HPDE6-E6E7 (cell line): Measurements from ENCODE around the gene RBMS3.

Source experiments
- DNase-seq: peaks from one replicate; pipeline ENCODE4 v3.0.0; 2011; ENCODE audit warnings: missing footprints; ENCODE audit errors: extremely low spot score

RBMS3 gene

DNA sequence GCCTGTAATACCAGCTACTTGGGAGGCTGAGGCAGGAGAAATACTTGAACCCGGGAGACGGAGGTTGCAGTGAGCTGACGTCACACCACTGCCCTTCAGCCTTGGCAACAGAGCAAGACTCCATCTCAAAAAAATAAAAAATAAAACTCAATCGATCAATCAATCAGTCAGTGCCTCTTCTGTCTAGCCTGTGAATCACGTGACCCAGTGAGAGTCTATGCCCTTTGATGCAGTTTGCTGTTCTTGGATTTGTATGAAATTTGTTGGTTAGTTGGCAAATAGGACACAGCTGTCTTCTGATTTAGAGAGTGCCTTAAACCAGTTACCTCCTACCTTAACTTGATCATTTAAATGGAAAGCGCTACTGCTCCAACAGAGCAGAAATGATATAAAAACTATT lies 3.6 kb upstream of the RBMS3 start:
- DNase-seq = no peak

DNA sequence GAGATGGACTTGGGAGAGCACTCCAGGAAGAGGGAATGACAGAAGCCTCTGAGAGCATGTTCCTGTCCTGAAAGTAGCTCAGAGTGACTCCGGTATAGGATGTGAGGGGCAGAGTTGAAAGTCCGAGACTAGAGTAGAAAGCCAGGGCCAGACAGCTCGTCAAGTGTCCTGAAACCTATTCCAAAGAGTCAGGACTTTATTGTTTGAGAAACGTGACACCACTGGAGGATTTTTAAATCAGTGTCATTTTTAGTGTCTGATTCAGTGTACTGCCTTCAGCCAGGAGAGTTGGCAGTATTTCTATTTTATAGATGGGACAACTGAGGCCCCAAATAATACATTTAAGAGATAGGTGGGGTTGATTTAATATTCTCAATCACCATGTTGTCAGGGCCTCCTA lies 1.6 kb upstream of the RBMS3 start:
- no peak for DNase-seq

DNA sequence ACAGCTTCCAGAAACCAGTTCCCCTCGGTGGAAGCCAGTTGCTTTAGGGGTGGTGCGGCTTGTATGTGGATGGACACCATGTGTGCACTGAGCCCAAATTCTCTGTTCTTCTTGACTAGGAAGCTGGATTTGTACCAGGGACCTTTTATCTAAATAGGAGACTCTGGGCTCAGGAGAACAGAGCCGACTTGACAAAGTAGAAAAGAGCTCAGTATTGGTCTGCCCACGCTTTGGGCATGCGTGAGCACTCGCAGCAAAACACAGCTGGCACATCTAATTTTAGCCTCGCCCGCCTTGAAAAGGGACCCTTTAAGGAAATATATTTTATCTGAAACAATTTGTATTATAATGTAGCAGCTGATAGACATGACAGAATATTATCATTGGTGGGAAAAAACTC lies 1.1 kb upstream of the RBMS3 start:
- DNase-seq = no peak

DNA sequence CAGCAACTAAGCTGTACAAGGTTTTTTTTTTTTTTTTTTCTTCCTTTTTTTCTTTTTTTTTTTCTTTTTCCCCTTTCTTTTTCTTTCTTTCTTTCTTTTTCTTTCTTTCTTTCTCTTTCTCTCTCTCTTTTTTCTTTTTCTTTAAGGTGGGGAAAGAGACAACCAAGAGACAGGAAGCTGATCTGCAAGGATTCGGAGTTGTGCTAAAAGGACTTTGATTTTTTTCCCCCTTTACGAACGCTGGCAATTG lies 148 bp downstream of the RBMS3 start:
- DNase-seq = no peak

DNA sequence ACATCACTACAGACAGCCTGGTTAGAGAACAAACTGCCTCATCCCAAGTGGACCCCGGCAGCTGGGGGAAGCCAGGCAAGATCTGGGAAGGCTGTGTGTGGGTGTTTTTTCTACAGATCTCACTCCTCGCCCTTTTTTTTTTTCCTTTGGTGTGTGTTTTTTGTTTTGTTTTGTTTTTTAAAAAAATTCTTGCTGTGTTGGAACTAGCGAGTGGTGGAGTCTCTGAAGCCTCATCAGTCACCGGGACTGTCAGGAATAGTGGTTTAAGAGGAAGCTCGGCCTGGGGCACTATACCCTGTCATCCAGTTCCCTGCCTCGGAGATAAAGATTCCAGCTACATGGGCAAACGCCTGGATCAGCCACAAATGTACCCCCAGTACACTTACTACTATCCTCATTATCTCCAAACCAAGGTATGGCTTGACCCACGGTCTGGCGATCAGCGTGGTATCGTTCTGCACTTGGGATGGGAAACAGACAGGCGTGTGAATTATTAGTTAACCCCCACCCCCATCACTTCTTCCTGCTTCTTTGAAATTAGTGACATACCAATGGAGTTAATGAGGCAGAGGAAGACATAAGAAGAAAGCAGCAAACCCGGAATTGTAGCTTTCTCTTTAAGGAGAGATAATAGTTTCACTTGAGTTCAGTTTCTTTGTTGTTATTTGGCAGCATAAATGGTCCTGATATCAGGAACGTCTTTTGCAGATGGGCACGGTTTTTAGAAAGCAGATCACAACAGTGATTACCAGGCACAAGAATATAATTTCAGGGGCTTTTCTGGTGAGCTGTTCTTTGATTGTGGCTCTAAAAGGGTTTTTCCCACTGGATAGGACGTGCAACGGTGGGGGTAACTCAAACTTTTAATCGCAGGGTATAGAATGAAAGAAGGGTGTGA lies 722 bp downstream of the RBMS3 start:
- DNase-seq = no peak

DNA sequence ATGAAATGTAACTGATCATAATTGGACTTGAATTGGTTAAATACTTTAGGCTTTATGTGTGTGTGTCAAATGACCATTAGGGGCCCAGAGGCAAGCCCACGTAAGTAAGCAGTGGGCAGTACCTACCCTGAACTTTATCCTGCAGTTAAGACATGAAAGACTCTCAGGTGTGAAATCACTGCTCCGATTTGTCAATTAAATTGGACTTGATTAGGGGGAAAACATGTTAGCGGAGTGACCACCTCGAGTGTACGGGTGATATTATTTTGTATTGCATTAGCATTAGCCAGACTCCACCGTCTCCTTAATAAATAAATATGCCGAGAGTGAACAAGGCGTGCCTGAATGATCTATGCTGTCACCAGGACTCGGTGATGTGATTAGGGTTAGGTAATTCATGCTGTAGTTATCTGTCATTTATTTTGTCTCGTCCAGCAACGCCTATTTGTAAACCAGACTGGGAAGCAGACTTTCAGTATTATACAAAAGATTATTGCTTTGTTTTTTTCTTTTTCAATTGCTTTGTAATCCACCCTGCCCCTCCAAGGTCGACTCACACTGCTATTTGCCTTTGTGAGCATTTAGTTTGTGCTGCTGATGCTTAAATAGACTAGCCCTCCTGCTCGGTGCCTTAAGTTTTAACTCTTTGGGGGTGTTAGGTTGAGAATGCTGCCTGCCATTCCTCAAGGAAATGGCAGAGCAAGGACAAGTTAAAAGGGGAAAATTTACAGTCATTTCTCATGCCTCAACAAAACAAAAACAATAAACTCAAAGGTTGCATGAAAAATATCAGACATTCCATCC lies 1.8 kb downstream of the RBMS3 start:
- no peak for DNase-seq

DNA sequence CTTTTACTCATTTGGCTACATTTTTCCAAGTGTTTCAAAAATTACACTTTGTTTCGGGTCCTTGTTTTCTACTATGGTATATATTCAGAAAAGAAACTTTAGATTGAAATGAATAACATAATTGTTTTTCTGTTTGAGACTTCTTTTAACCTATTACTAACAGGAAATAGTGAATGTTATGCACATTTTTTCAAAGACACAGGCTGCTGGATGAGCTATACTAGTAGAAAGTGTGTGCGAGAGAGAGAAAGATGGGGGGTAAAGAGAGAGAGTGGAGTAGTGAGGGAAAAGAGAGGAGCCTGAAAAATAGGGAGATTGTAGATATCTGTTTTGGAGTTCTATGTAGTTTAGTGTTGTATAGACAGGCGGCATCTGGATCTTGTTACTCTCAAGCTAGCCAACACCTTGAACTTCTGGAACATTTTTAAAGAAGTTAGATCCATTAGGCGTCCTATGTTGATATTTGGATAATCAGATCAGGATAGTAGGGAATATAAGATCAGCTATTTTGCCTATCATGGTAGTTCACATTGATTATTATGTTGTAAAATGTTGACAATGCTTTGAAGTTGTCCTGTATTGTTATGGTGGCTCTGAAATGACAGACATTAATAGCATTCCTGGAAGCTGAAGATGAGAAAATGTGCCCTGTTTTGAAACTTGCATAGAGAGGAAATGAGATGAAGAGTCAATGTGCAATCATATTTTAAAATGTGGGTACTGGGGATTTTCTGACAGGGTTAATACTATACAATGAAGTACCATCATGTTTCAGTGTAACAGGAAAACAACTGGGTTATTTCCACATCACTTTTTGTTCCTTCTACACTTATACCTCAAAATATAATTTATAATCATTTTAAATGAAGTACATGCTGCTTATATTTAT lies 2.6 kb downstream of the RBMS3 start:
- DNase-seq = no peak

DNA sequence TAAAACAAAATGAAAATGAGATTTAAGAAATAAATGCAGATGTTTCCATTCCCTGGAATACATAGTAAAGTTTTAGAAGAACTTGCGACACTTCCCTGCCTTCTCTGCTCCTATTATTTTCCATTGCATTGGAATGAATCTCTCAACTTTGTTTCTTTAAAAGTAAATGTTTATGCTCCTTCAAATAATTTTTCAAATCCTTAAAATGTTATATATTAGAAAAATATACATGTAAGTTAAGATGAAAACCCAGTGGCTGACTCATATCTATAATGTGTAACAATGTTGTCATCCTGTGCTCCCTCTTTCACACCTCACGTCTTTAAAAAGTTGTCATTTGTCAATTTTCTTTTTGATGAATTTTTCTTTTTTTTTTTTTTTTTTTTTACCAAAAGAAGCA lies 3.6 kb downstream of the RBMS3 start:
- DNase-seq = no peak

DNA sequence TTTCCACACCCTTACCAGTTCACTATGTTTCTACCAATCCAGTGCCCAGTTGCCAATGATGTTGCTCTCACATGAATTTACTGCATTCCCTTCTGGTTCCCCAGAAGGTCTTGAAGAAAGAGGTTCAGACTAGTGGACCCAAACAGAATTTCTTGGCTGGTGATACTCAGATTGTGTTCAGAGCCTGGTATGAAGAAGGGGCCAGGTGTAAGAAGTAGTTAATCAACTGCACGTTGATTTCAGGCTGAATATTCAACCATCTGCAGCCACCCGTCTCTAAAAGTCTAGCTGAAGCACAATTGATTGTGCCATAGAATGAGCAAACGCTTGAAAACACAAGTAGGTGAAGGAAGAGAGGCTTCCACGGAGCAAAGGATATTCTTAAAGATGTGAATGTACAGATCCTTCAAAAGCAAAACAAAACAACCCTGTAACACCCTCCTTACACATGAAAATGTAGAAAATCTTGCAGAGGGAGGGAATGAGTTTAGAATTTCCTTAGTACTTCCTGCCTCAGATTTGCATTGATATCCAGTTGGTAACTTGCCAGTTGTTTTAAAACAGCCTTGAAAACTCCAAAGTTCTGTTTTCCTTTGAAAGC lies 4.7 kb downstream of the RBMS3 start:
- DNase-seq = no peak

DNA sequence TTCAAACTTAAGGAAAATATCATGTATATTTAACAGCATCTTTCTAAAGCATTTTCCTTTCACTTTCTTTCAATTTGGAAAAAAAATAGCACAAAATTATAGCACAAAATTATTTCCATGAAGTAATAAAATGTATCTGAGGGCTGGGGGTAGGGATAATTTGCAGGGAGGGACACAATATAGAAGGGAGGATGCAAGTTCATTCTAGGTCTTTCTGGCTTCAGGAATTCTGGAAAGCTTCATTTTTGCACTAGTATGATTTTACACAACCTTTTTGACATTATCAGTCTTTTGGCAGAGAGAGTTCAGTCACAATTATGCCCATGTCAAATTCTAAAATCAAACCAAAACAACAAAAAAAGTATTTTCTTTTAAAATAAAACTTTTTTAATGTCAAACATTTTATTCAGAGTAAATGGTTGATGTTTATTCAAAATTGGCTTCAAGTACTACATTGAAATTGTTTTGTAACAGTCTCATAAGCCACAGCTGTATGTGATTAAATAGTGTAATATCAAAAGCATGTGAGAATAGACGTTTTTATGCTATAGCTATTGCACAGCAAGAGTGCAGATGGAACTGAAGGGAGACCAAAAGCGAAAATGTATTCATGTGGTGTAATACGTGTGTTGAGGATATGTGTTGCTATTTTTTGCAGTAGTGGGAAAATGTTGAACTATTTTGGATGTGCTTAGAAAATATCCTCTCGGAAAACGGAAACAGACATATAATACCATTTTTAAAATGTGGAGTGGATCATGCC lies 5.8 kb downstream of the RBMS3 start:
- DNase-seq = no peak

DNA sequence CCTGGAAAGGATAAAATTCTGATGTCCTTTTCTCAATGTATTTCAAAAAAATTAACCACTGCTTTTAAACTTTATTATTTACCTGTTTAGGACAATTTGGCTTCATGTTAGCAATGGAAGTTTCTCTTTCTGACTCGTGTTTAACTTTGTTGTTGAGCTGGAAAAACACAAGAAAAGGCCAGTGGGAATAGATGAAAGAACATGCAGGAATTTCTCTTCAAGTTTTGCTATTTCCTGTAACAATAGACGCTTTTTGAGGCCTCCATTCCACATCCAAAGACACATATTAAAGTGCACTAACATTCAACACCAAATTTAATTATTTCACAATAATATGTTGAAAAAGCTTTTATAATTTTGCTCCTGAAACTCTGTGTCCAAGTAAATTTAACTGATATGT lies 9.7 kb downstream of the RBMS3 start:
- DNase-seq = no peak

DNA sequence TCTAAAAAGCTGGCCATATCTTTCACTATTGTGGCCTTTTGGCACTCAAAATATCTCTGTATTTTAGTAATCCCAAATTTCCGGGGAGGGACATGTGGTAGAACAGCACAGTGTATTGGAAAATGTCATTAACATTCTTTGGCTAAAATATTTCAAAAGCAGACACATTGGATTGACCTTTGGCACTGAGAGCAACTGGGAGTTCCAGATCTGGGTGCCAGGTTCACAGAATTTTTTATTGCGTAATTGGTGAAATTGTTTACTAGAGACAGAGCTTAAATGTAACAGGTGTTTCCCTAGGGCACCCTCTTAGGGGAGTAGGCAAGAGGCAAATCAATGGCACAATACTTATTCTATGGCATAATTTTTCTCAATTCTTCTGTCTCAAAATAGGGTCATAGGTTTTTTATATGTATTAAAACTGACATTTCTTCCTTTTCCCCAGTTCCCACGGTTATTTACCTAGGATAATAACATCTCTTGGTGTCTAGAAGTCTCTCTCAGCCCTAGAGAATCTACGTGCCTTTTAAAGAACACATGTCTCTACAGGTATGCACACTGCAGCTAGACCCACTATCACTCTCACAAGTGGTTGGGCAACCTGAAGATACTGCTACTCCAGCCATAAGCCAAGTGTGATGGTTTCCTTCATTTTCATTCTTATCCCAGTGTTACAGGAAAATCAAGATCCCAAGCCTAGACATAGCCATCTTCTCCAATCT lies 10.6 kb downstream of the RBMS3 start:
- no peak for DNase-seq

DNA sequence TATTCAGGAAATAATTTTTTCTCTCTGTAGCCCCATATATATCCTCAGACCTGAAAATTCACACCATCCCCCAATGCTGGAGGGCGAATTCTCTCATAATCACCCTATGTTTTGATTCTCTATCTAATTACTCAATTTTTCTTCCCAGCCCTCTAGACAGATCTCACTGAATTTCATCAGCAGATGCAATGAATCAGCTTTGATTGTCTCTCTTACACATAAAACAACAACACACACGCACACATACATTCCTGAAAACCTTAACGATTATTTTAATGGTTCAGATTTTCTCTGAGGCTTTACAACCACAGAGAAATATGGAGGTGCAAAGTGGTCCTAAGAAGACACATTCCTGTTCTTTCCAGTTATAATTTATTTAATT lies 11.1 kb downstream of the RBMS3 start:
- DNase-seq = no peak

DNA sequence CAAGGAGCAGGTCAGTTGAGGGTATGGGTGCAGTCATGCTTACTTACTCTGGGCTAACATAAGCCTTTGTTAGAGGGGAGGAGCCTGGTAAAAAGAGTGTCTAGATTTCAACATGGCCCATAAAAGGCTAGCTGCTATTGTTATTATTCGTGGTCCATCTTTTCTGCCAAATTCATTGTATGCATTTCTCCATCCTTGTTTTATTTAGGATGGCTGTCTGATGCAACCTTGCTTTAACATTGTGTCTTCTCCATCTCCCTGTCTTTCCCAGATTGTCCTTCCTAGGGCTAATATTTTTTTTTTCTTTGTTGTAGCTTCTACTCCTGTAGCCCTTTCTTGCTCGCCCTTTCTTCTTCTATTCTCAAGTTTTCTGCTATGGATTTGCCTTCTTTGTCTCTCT lies 12.6 kb downstream of the RBMS3 start:
- DNase-seq = no peak

DNA sequence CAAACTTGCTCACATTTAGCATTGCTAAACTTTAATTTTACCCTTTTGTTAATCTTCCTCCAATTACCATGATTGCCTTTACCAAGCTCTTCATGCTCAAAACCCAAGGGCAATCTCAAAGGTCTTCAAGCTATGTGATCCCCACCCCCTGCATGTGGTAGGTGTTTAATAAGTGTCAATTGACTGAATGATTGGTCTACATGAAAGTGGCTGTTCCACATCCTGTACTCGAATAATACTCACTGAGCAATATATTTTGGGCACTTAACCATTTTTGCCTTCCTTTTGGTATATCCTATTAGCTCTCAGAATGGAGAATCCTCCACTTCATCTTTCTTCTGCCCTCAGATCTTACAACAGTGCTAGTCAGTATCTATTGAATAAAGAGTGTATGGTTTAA lies 17.1 kb downstream of the RBMS3 start:
- DNase-seq = no peak

DNA sequence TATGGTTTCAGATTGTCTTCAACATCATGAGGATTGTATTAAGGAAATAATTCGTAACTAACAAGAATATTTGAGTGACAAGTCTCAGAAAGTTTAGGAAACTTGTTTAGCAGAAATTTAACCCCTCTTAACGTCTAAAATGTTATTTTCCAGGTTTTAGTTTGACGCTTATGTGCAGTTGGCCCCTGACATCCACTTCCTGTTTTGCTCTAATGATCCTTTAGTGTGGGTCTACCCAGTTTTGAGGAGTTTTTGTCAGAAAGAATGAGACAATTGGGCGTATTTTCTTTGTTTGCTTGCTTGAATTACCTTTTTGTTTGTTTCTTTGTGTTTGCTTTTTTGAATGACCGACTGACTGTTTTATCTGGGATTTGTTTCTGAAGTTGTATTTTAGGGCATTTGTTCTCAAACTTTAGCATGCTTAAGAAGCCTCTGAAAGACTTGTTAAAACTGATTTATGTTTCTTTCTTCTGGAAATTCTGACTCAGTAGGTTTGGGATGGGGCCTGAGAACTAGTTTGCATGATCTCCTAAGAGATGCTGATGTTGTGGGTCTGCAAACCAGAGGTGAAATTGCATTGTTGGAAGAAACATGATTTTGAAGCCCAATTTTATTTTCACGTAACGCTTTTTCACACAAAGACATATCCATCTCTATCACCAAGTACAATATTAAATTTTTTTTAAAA lies 20.6 kb downstream of the RBMS3 start:
- DNase-seq = no peak

DNA sequence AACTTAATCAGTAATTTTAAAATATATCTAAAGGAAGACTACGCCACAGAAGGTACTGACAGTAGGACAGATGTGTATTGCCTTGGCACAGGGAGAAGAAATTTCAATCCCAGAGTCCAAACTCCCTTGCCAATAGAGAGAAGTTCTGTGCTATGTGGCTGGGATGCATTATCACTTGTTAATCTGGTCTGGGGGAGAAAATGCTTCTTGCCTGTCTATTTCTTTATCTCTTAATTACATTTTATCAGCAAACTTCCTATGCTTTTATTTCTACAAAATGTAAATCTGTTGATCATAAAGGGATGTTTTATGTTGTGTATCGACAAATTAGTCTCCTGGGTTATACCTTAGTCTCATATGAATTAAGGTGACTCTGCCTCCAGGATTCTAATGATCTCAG lies 21.7 kb downstream of the RBMS3 start:
- no peak for DNase-seq

DNA sequence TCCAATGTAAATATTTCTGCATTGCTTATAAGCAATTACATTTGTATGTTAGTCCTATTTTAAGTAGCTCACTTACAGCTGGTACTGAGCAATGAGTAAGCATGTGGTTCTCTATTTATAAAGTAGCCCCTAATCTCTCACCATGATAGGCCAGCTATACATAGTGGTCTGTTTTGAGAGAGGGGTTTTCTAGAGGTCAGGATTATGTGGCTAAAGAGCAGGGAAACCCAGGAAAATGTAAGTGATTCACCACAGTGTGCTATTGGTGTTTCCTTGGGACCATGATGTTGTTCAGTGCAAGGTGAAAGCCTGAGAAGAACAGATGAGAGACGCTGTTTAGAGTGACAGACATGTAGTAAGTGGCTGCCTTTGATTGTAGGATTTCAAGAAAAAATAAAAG lies 26.4 kb downstream of the RBMS3 start:
- DNase-seq = no peak

DNA sequence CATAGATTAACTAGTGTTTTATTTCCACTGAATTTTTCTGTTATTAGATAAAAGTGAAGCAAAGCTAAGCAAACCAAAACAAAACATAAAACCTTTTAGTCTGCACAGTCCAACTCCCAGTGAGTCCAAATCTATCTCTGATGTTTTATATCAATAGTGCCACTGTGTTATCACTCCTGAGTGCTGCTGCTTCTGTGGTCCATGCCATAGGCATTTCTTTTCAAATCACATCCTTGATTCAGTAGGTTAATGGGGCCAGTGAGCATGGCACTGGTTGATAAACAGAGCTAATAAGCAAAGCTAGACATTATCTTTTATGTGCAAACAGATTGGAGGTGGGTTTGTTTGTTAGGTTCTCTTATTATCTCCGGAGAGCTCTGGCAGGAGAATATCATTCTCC lies 30.0 kb downstream of the RBMS3 start:
- DNase-seq = no peak

DNA sequence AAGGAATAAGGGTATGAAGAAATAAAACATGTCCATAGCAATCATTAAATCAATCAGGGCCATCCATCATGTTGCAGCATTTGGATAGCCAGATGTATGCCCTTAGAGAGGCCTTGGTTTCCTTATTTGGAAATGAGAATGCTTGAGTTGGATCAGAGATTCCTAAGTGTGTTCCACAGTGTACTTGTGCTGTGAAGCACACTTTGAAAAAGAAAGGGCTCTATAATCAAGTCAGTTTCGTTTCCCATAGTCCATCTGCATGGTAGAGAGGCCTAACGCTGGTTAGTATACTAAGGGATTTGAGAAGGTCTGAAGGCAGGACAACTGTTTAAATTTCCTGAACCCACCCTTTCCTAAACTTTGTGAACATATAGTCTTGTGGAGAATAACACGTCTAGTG lies 30.9 kb downstream of the RBMS3 start:
- DNase-seq = no peak
